Esophagus squamous epithelium (tissue), 5 donors: ENCODE results near the gene LRIT3. TPM values are rescaled to one million over a fixed set of nuclear protein-coding genes. Genes with fewer than 3 reads are reported as not detected.

Experiments
- DNase-seq: peaks from one replicate; lab custom pipeline; 2025; lab: John Stamatoyannopoulos, UW
- H3K27ac ChIP-seq, 4 donors: fragments of 200-600 bp; sonication (generic); one replicate each; pipeline ENCODE4 v1.5.1; 2016 to 2019; ENCODE audit warnings: mild to moderate bottlenecking in 1 of 4
- H3K27me3 ChIP-seq, 4 donors: fragments of 200-600 bp; sonication (generic); 1 replicate in 3 of 4; 2 replicates in 1 of 4; pipeline versions ENCODE4 v1.5.1 to v1.6.0; 2017 to 2021; ENCODE audit warnings: antibody characterized with exemption in 1 of 4
- H3K36me3 ChIP-seq, 3 donors: fragments of 200-600 bp; sonication (generic); one replicate each; pipeline ENCODE4 v1.5.1; 2016 to 2019
- H3K4me1 ChIP-seq, 3 donors: fragments of 200-600 bp; sonication (generic); one replicate each; pipeline ENCODE4 v1.5.1; 2017 to 2019
- H3K4me3 ChIP-seq, 4 donors: fragments of 200-600 bp; sonication (generic); 1 replicate in 3 of 4; 2 replicates in 1 of 4; pipeline ENCODE4 v1.5.1; 2016 to 2019; ENCODE audit warnings: mild to moderate bottlenecking in 2 of 4, moderate library complexity in 1 of 4
- H3K9me3 ChIP-seq, 3 donors: fragments of 200-600 bp; sonication (generic); one replicate each; pipeline ENCODE4 v1.5.1; 2016 to 2019
- POLR2A ChIP-seq, 4 donors: fragments of 450-650 bp; IDR thresholded peaks; one replicate each; pipeline ENCODE4 v1.6.1; 2017; ENCODE audit warnings: antibody characterized with exemption in 4 of 4, mild to moderate bottlenecking in 4 of 4, moderate library complexity in 3 of 4
- WGBS, 2 donors: methylation state at CpG; one replicate each; pipeline ENCODE4 v1.1.5; 2018; 5-methylcytosine and 5-hydroxymethylcytosine counted together
- intact Hi-C: fragments of 100-400 bp; cut with DNase I; formaldehyde crosslinking; loops from one replicate; pipeline ENCODE4 v1.15.0; 2022
- total RNA-seq, 4 donors: library from RNA; depleted of rRNA; stranded (reverse); fragments of >200 nt; gene quantifications; one replicate each; pipeline ENCODE4 v1.1.0, GENCODE V29; 2016
- TF ChIP-seq, protein P1 (sequence below), 6 experiments: fragments of 450-650 bp in 4 of 6; fragments of 200-600 bp in 2 of 6; sonication (generic) in 2 of 6; IDR thresholded peaks; one replicate each; pipeline ENCODE4 v1.5.1; 2016 to 2019; ENCODE audit warnings: antibody characterized with exemption in 6 of 6, mild to moderate bottlenecking in 4 of 6, moderate library complexity in 4 of 6
- donor health status: DM: yes; HTN: yes; CAD: no.

The LRIT3 gene, protein sequence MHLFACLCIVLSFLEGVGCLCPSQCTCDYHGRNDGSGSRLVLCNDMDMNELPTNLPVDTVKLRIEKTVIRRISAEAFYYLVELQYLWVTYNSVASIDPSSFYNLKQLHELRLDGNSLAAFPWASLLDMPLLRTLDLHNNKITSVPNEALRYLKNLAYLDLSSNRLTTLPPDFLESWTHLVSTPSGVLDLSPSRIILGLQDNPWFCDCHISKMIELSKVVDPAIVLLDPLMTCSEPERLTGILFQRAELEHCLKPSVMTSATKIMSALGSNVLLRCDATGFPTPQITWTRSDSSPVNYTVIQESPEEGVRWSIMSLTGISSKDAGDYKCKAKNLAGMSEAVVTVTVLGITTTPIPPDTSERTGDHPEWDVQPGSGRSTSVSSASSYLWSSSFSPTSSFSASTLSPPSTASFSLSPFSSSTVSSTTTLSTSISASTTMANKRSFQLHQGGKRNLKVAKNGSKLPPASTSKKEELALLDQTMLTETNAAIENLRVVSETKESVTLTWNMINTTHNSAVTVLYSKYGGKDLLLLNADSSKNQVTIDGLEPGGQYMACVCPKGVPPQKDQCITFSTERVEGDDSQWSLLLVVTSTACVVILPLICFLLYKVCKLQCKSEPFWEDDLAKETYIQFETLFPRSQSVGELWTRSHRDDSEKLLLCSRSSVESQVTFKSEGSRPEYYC
- total RNA-seq: under 1 TPM in 2 of 4 donors, not detected in 2; 0.15 to 0.38 TPM

DNA sequence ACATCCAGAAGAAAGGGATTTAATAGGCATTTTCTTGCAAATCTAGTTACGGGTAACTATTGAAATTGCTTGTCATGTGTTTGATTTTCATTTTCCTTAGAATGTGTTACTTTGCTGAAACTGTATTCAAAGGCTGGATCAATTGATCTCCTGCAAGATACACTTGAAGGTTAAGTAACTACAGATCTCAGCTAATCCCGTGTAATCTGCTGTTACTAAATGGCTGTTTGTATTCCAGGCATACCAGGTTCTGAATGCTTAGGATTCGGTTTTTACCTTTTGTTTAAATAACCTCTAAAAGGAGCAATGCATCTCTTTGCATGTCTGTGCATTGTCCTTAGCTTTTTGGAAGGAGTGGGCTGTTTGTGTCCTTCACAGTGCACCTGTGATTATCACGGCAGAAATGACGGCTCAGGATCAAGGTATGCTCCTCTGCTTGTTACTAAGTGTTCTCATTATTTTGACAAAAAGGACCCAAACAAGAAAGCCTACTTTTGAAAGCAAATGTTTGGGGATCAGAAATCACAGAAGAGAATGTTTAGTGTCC lies at the start of gene LRIT3:
Gene LRIT3, plus strand, starts transcription at position 212 of the 547 bp plus-strand sequence. Its CDS starts 95 bp downstream, at position 307.
- no peak for DNase-seq
- H3K27me3 ChIP-seq: no peaks in the 10 kb centered on the region
- no peaks in the 10 kb centered on the region for H3K4me1 ChIP-seq
- H3K9me3 ChIP-seq: no peaks in the 10 kb centered on the region
- WGBS, 2 donors: 73% methylated on average over 5 of the region's 5 CpGs
- no peak within 1 kb of the TSS for H3K27ac ChIP-seq
- intact Hi-C loops: no loop called here
- no peak within 1 kb of the TSS for H3K4me3 ChIP-seq
- TF ChIP-seq, protein P1, sequence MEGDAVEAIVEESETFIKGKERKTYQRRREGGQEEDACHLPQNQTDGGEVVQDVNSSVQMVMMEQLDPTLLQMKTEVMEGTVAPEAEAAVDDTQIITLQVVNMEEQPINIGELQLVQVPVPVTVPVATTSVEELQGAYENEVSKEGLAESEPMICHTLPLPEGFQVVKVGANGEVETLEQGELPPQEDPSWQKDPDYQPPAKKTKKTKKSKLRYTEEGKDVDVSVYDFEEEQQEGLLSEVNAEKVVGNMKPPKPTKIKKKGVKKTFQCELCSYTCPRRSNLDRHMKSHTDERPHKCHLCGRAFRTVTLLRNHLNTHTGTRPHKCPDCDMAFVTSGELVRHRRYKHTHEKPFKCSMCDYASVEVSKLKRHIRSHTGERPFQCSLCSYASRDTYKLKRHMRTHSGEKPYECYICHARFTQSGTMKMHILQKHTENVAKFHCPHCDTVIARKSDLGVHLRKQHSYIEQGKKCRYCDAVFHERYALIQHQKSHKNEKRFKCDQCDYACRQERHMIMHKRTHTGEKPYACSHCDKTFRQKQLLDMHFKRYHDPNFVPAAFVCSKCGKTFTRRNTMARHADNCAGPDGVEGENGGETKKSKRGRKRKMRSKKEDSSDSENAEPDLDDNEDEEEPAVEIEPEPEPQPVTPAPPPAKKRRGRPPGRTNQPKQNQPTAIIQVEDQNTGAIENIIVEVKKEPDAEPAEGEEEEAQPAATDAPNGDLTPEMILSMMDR (IDR thresholded peaks at IDR 0.05): no peak
- H3K36me3 ChIP-seq: no peaks in the 10 kb centered on the region

GRCh38 chr4:109798866-109799265 lies 49.0 kb upstream of the LRIT3 start:
- H3K4me1 ChIP-seq: peaks cover 0 to 17% (median 7%) of the 10 kb centered on the region in 3 donors
- no peaks in the 10 kb centered on the region for H3K36me3 ChIP-seq
- TF ChIP-seq POLR2A (IDR thresholded peaks at IDR 0.05): no peak
- TF ChIP-seq, protein P1 (IDR thresholded peaks at IDR 0.05): peak in 1 of 6 experiments; percentile 17
- peaks cover 0 to 16% (median 0%) of the 10 kb centered on the region in 3 donors for H3K9me3 ChIP-seq
- no peak overlapping the region for H3K27ac ChIP-seq
- DNase-seq: no peak
- no peak overlapping the region for H3K4me3 ChIP-seq
- H3K27me3 ChIP-seq: no peaks in the 10 kb centered on the region
- intact Hi-C loops: no loop called here

DNA sequence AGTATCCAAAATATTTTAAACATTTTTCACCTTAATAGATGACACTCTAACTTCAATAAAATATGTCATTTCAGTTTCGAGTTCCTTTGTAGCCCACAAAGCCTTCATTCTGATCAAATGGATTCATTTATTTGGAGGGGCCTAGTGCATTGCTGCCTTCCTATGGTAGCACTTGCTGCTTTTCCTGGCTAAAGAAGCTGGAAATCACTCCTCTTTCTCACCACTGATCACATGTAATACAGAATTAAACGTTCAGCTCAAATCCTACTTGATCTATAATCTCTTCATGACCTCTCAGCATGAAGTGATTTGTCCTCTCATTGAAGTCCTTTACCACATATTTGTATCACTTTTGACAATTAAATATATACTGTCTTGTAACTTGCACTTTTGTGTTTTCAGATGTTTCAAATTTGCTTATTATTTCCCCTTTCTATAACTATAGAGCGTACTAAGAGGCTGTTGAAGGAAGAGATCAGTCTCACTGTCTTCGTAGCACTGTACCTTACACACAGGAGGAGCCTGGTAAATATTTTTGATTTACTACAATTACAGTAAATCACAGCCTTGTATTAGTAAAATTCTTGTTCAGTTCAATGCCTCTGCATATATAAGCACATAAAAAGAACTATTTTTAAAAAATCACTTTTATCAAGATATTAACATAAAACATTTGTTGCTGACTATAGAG lies 46.7 kb upstream of the LRIT3 start:
- H3K9me3 ChIP-seq: peaks cover 0 to 4% (median 0%) of the 10 kb centered on the region in 3 donors
- TF ChIP-seq POLR2A (IDR thresholded peaks at IDR 0.05): no peak
- TF ChIP-seq, protein P1 (IDR thresholded peaks at IDR 0.05): no peak
- no peak for DNase-seq
- peak overlapping the region in 3 of 4 donors; percentile 23 to 53 (median 30) for H3K4me3 ChIP-seq
- 32 to 48% methylated on average over 4 of the region's 4 CpGs for WGBS, 2 donors
- no peaks in the 10 kb centered on the region for H3K36me3 ChIP-seq
- intact Hi-C loops: no loop called here
- peaks cover 0 to 17% (median 7%) of the 10 kb centered on the region in 3 donors for H3K4me1 ChIP-seq
- H3K27me3 ChIP-seq: no peaks in the 10 kb centered on the region
- H3K27ac ChIP-seq: peak overlapping the region in 3 of 4 donors; percentile 30 to 59 (median 36)

DNA sequence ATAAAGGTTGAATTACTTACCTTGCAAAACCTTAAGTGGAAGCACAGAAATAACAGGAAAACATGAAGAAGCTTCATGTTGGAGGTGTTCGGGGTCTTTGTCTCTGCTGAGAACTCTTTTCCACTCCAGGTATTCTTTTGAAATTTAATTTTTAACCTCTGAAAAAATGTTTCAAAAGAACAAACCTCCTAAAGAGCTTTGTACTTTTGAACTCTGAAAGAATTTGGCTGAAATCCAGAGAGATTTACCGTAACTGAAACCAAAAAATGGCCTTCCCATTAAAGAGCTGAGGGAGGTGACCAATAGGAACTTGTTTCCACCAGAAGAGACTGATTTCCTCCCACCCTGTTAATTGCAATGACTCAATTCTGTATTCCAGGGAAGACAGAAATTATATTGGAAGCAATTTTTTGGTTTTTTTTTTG lies 46.0 kb upstream of the LRIT3 start, which contains the start of gene CFI:
Gene CFI, minus strand, starts transcription at position 105 of the 425 bp plus-strand sequence. Its CDS starts 28 bp downstream, at position 77.
- WGBS, 2 donors: 24 to 31% methylated on average over 2 of the region's 2 CpGs
- peak within 1 kb of the TSS in 3 of 4 donors; percentile 23 to 53 (median 30) for H3K4me3 ChIP-seq
- peak within 1 kb of the TSS in 3 of 4 donors; percentile 36 to 59 (median 42) for H3K27ac ChIP-seq
- H3K9me3 ChIP-seq: peaks cover 0 to 4% (median 0%) of the 10 kb centered on the region in 3 donors
- peaks cover 0 to 17% (median 7%) of the 10 kb centered on the region in 3 donors for H3K4me1 ChIP-seq
- H3K27me3 ChIP-seq: no peaks in the 10 kb centered on the region
- DNase-seq: no peak
- H3K36me3 ChIP-seq: no peaks in the 10 kb centered on the region
- TF ChIP-seq, protein P1 (IDR thresholded peaks at IDR 0.05): no peak
- no peak for TF ChIP-seq POLR2A (IDR thresholded peaks at IDR 0.05)
- intact Hi-C loops: no loop called here
